ENCODE results near the gene RNF212.

DNA sequence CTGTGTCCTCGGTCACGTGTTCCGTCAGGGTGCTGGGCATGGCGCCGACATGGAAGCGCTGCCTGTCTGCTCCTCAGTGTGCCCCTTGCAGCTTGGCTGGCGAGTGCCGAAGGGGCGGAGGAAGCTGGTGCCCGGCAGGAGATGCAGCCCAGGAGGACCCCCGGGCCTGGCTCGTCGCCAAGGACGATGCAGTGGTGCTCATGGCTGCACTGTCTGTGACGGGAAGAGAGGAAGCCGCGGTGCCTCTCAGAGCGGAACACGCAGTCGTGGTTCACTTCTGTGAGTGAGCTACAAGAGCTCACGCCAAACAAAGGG, 63.8 kb downstream of the RNF212 start:
- no peak for TF ChIP-seq CTCF (conservative IDR thresholded peaks at IDR 0.05; ENCODE audit: low read depth, low read length)
- TF ChIP-seq EZH2 (IDR thresholded peaks at IDR 0.05; ENCODE audit: borderline replicate concordance, low read depth, low read length, poor library complexity, severe bottlenecking): no peak
